AG10803 (cell line): Measurements from ENCODE around the gene RARA.

ENCODE experiments used
- DNase-seq: peaks from one replicate; pipeline ENCODE4 v3.0.0; 2010; ENCODE audit warnings: low read depth
- H3K4me3 ChIP-seq: 2 replicates; pipeline ENCODE4 v1.5.1; 2011; ENCODE audit warnings: mild to moderate bottlenecking, low read length, control low read depth
- CTCF ChIP-seq: conservative IDR thresholded peaks from 2 replicates; pipeline ENCODE4 v1.5.1; 2011; ENCODE audit warnings: mild to moderate bottlenecking, low read length, control low read depth, inconsistent platforms

Gene RARA

DNA sequence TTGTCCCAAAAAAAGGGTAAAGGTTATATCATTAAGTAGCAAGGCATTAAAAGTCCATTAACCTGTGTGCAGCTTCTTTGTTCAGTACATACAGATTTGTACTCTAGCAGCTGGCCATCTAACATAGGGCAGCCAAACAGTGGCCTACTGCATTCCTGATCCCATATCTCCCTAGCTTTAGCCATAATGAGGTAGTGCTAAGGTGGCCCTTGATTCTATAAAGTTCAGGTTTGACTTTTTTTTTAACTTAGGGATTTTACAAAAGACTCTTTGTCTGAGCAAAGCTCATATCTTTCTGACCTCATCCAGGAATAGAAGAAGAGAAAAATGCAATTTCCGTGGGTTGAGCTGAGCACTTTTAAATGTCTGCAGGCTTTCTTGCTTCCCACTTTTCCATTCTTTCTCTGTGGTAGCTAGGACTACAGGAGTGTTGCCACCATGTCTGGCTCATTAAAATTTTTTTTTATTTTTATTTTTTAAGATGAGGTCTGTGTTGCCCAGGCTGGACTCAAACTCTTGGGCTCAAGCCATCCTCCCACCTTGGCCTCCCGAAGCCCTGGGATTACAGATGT lies 40.8 kb upstream of the RARA start:
- DNase-seq, result no peak
- no peak overlapping the region for H3K4me3 ChIP-seq
- TF ChIP-seq CTCF, result no peak

- no peak for DNase-seq
- no peak for TF ChIP-seq CTCF
These were observed 30.6 kb upstream of the RARA start for GRCh38 chr17:40278414-40278813.

DNA sequence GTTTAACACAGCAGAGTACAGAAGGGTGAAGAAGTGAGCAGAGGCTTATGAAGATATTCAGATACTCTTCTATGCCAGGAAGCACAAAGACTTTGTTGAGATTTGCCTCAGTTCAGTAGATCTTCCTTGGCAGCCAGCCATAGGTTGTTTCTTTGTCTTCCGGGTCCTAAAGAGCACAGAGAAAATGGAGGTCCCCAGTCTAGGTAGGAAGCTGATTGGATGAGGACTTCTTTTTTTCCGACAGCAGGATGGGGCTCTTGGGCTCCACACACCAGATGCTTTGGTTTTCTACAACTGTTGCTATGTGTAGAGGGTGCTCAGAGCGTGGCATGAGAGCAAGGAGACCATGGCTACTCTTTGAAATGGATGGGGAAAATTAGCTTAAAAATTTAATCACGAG lies 29.6 kb upstream of the RARA start:
- no peak overlapping the region for H3K4me3 ChIP-seq
- no peak for DNase-seq
- TF ChIP-seq CTCF, result no peak

More at GRCh38 chr17:40278414-40278813, 30.6 kb upstream of the RARA start:
- H3K4me3 ChIP-seq, result no peak overlapping the region

GRCh38 chr17:40281663-40282062 lies 27.3 kb upstream of the RARA start:
- H3K4me3 ChIP-seq, result no peak overlapping the region
- peak; percentile 9 for DNase-seq
- no peak for TF ChIP-seq CTCF

GRCh38 chr17:40283662-40284061 lies 25.3 kb upstream of the RARA start:
- peak overlapping the region; percentile 47 for H3K4me3 ChIP-seq
- DNase-seq, result peak; percentile 93
- TF ChIP-seq CTCF, result no peak

DNA sequence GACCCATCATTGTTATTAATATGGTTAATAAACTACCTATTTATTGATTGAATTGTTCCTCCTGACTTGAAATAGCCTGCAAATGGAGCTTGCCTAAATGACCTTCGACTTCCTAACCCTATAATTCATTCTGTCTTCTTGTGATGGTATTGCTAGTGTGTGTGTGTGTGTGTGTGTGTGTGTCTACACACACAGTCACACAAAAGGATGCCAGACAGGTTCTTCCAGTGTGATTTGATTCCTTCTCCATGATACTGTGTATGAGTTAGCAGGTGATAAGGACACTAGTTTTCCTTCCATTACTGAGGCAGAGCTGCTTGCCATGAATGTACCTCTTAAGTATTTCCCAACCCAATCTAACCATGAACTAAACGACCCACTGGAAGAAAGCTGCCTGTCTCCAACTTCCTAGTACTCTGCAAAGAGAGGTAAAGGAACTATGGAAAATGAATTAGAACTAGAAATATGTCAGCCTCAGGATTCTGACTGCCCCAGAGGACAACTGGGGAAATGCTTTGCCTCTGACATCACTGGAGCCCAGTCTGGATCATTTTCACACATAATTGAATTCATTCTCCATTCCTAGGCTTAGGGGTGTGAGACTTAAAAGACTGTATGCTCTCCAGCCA lies 24.8 kb upstream of the RARA start:
- peak; percentile 87 for DNase-seq
- H3K4me3 ChIP-seq, result peak overlapping the region; percentile 47
- TF ChIP-seq CTCF, result peak; percentile 54

GRCh38 chr17:40286473-40286872 lies 22.5 kb upstream of the RARA start:
- TF ChIP-seq CTCF, result no peak
- no peak overlapping the region for H3K4me3 ChIP-seq
- DNase-seq, result no peak
